K562 (cell line): ENCODE measurements around the gene MTHFR.

ENCODE experiments used
- ADNP ChIP-seq: fragments of 200-800 bp; sonication (Bioruptor generic); IDR thresholded peaks from 2 replicates; pipeline ENCODE4 v1.6.1; 2016; ENCODE audit warnings: missing genetic modification characterization, missing compliant biosample characterization
- POLR2A ChIP-seq: fragments of 450-650 bp; conservative IDR thresholded peaks from 2 replicates; pipeline ENCODE4 v1.6.1; 2016
- WHSC1 ChIP-seq: IDR thresholded peaks from one replicate; pipeline ENCODE4 v1.6.1; 2012; ENCODE audit warnings: low read length, control low read depth, inconsistent platforms
- XRCC4 ChIP-seq: IDR thresholded peaks from one replicate; pipeline ENCODE4 v1.6.1; 2011; ENCODE audit not compliant: insufficient read depth, insufficient read length; ENCODE audit errors: extremely low read depth
- ZNF408 ChIP-seq: fragments of 250-450 bp; sonication (Bioruptor Pico); IDR thresholded peaks from 2 replicates; pipeline ENCODE4 v1.4.0; 2020; ENCODE audit warnings: low read depth, mild to moderate bottlenecking, moderate library complexity

GRCh38 chr1:11790101-11790879 is 15.5 kb downstream of the MTHFR start:
- TF ChIP-seq ZNF408 (CRISPR knock-in tag), result no peak
- no peak for TF ChIP-seq XRCC4
- no peak for TF ChIP-seq POLR2A
- TF ChIP-seq WHSC1, result no peak
- TF ChIP-seq ADNP (tag), result no peak
